Loucy (cell line): ENCODE results near the gene TMEM11.

Source experiments
- H2AFZ ChIP-seq: fragments of 200-600 bp; sonication (generic); 2 replicates; pipeline ENCODE4 v1.6.0; 2016; ENCODE audit warnings: antibody characterized with exemption, mild to moderate bottlenecking, low read length, moderate library complexity
- H3F3A ChIP-seq: fragments of 200-600 bp; 2 replicates; pipeline ENCODE4 v1.6.0; 2016; ENCODE audit warnings: antibody characterized with exemption, low read depth, mild to moderate bottlenecking
- H3K27me3 ChIP-seq: fragments of 200-600 bp; sonication (generic); 2 replicates; pipeline ENCODE4 v1.6.1; 2014; ENCODE audit warnings: low read length, mild to moderate bottlenecking; ENCODE audit not compliant: insufficient read depth, poor library complexity, severe bottlenecking
- H3K36me3 ChIP-seq: fragments of 200-600 bp; sonication (generic); 2 replicates; pipeline ENCODE4 v1.6.1; 2016; ENCODE audit warnings: low read length; ENCODE audit not compliant: insufficient read depth
- H3K4me1 ChIP-seq: fragments of 200-600 bp; sonication (generic); 2 replicates; pipeline ENCODE4 v1.5.1; 2014; ENCODE audit warnings: low read length, mild to moderate bottlenecking; ENCODE audit not compliant: insufficient read depth, poor library complexity, severe bottlenecking
- H3K4me2 ChIP-seq: fragments of 200-600 bp; sonication (generic); 2 replicates; pipeline ENCODE4 v1.6.0; 2014; ENCODE audit warnings: antibody characterized with exemption, low read length, low read depth, mild to moderate bottlenecking; ENCODE audit not compliant: poor library complexity, severe bottlenecking
- H3K4me3 ChIP-seq: fragments of 200-600 bp; sonication (generic); 2 replicates; pipeline ENCODE4 v1.5.1; 2014; ENCODE audit warnings: low read length, mild to moderate bottlenecking, mixed read lengths; ENCODE audit not compliant: poor library complexity, severe bottlenecking
- H3K79me2 ChIP-seq: fragments of 200-600 bp; sonication (generic); 2 replicates; pipeline ENCODE4 v1.6.1; 2014; ENCODE audit warnings: low read length; ENCODE audit not compliant: insufficient read depth
- H3K9ac ChIP-seq: fragments of 200-600 bp; sonication (generic); 2 replicates; pipeline ENCODE4 v1.6.0; 2014; ENCODE audit warnings: mild to moderate bottlenecking, low read depth, low read length, moderate library complexity; ENCODE audit not compliant: poor library complexity, severe bottlenecking
- H3K9me2 ChIP-seq: fragments of 200-600 bp; sonication (generic); replicated peaks from 2 replicates; pipeline ENCODE4 v1.6.1; 2016; ENCODE audit warnings: low read depth, low read length, mixed read lengths
- H3K9me3 ChIP-seq: fragments of 200-600 bp; sonication (generic); 2 replicates; pipeline ENCODE4 v1.6.1; 2014; ENCODE audit warnings: mild to moderate bottlenecking, antibody characterized with exemption, low read length, low read depth; ENCODE audit not compliant: insufficient read depth
- H4K20me1 ChIP-seq: fragments of 200-600 bp; sonication (generic); 2 replicates; pipeline ENCODE4 v1.6.0; 2014; ENCODE audit warnings: antibody characterized with exemption, low read length, mild to moderate bottlenecking; ENCODE audit not compliant: insufficient read depth, poor library complexity, severe bottlenecking
- EZH2phosphoT487 ChIP-seq: fragments of 200-600 bp; IDR thresholded peaks from 2 replicates; pipeline ENCODE4 v1.6.1; 2018; ENCODE audit warnings: antibody characterized with exemption, mild to moderate bottlenecking, moderate library complexity, borderline replicate concordance
- TF ChIP-seq, protein P1 (sequence below): fragments of 200-600 bp; sonication (generic); conservative IDR thresholded peaks from 2 replicates; pipeline ENCODE4 v1.5.1; 2014; ENCODE audit warnings: mild to moderate bottlenecking, antibody characterized with exemption, low read length

Gene TMEM11

DNA sequence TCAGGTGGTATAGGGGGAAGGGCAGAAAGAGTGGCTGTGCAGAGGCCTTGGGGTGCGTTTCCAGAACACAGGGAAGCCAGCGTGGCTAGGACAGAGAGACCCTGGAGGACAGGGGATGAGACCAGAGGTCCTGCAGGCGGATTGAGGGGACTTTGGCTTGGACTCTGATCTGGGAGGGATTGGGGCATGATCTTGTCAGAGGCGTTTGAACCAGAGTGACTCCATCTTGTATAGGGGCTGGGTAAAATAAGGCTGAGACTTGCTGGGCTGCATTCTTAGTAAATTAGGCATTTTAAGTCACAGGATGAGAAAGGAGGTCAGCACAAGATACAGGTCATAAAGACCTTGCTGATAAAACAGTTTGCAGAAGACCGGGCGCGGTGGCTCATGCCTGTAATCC lies 44.6 kb upstream of the TMEM11 start:
- H3K27me3 ChIP-seq, result no peaks in the 10 kb centered on the region
- H2AFZ ChIP-seq, result no peak overlapping the region
- H3K9me3 ChIP-seq, result no peaks in the 10 kb centered on the region
- H3K79me2 ChIP-seq, result no peaks in the 10 kb centered on the region
- TF ChIP-seq, protein P1, sequence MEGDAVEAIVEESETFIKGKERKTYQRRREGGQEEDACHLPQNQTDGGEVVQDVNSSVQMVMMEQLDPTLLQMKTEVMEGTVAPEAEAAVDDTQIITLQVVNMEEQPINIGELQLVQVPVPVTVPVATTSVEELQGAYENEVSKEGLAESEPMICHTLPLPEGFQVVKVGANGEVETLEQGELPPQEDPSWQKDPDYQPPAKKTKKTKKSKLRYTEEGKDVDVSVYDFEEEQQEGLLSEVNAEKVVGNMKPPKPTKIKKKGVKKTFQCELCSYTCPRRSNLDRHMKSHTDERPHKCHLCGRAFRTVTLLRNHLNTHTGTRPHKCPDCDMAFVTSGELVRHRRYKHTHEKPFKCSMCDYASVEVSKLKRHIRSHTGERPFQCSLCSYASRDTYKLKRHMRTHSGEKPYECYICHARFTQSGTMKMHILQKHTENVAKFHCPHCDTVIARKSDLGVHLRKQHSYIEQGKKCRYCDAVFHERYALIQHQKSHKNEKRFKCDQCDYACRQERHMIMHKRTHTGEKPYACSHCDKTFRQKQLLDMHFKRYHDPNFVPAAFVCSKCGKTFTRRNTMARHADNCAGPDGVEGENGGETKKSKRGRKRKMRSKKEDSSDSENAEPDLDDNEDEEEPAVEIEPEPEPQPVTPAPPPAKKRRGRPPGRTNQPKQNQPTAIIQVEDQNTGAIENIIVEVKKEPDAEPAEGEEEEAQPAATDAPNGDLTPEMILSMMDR, result no peak
- no peak for TF ChIP-seq EZH2phosphoT487
- H3K4me1 ChIP-seq, result peaks cover 6% of the 10 kb centered on the region
- no peak overlapping the region for H3K9ac ChIP-seq
- no peak overlapping the region for H3K4me3 ChIP-seq
- no peaks in the 10 kb centered on the region for H3K9me2 ChIP-seq
- no peaks in the 10 kb centered on the region for H4K20me1 ChIP-seq
- H3K36me3 ChIP-seq, result no peaks in the 10 kb centered on the region
- no peak overlapping the region for H3K4me2 ChIP-seq
- no peaks in the 10 kb centered on the region for H3F3A ChIP-seq

DNA sequence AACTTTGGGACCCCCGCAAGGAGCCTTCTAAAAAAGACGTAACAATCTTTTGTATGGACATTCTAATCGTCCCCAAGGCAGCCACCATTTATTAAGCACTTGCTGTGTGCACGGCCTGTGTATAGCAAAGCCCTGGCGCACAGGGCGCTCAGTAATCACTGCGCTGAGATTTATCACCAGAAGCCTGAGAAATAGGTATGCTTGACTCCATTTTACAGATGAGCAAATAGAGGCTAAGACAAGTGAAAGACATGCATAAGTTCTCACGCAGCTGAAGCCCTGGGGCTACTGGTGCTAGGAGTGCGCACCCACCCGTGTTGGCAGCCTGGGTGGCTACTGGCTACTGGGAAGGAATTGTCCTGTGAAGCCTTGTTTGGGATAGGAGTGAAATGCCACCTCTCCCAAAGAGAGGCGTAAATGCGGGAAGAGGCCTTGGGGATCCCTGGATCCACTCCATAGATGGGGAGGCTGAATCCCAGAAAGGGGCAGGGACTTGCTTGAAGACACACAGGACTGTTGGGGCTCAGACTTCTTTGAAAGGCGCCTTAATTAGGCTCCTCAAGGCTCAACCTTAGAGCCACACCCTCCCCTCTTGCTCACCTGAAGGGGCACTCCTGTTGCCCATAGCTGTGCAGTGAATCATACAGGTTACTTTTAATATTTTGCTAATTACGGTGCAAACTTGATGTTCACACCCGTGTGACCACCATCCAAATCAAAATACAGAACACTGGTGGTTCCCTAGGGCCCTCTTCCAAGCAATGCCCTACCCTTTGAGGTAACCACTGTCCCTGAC lies 39.9 kb upstream of the TMEM11 start:
- no peaks in the 10 kb centered on the region for H3K9me3 ChIP-seq
- peak overlapping the region; percentile 81 for H3K4me2 ChIP-seq
- TF ChIP-seq, protein P1, result no peak
- no peak for TF ChIP-seq EZH2phosphoT487
- H2AFZ ChIP-seq, result peak overlapping the region; percentile 84
- H3K4me1 ChIP-seq, result peaks cover 9% of the 10 kb centered on the region
- peak overlapping the region; percentile 72 for H3K4me3 ChIP-seq
- H3F3A ChIP-seq, result no peaks in the 10 kb centered on the region
- no peaks in the 10 kb centered on the region for H3K27me3 ChIP-seq
- no peaks in the 10 kb centered on the region for H3K36me3 ChIP-seq
- no peaks in the 10 kb centered on the region for H3K79me2 ChIP-seq
- peak overlapping the region; percentile 53 for H3K9ac ChIP-seq
- no peaks in the 10 kb centered on the region for H3K9me2 ChIP-seq
- peaks cover 3% of the 10 kb centered on the region for H4K20me1 ChIP-seq

DNA sequence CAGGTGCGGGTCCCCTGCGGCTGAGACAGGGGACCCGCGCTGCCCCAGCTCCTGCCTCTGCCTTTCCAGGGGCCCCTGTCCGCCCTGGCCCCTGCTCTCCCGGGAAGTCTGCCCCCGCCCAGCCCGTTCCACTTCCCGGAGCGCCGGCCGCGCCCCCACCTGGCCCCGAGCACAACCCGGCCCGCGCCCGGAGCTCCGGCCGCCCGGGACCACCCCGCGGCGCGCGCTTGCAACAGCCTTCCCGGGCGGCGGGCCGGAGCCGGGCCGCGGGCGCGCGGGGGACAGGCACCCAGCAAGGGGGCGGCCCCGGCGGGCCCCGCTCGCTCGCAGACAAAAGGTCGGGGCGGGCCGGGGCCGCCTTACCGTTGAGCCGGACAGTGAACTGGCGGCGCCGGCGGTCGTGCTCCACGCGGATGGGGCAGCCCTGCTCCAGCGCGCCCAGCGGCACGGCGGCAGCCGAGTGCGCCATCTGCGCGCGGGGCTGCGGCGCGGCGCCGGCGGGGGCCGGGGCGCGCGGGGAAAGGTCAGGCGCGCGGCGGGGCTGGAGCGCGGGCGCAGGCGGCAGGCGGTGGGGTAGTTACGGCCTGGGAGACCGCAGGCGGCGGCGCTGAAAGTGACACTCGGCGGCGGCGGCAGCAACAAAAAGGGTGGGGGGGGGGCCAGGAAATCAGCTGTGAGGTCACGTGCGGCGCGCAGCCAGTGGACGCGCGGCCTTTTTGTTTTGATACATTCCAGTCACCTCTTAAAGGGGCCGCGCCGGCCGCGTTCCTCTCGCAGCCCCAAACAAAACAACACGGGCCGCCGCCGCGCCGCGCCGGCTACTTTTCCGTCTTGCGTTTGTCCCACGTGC lies 39.1 kb upstream of the TMEM11 start, which contains the start of gene NATD1:
Gene NATD1, minus strand, starts transcription at position 615 of the 850 bp plus-strand sequence. Its CDS starts 146 bp downstream, at position 469.
- Histone ChIP-seq H3K27me3 (no peaks in the 10 kb centered on the region), H3K79me2 (no peaks in the 10 kb centered on the region), H3K9me2 (no peaks in the 10 kb centered on the region), H3K4me3 (peak within 1 kb of the TSS; percentile 72), H3K4me1 (peaks cover 9% of the 10 kb centered on the region), H2AFZ (peak within 1 kb of the TSS; percentile 84), H4K20me1 (peaks cover 3% of the 10 kb centered on the region), H3K9ac (peak within 1 kb of the TSS; percentile 53), H3K9me3 (no peaks in the 10 kb centered on the region), H3F3A (no peaks in the 10 kb centered on the region), H3K36me3 (no peaks in the 10 kb centered on the region), H3K4me2 (peak within 1 kb of the TSS; percentile 83)
- no peak for TF ChIP-seq EZH2phosphoT487
- TF ChIP-seq, protein P1, result no peak
